D721Med (cell line): Measurements from ENCODE around the gene CNOT9.

ENCODE experiments used
- DNase-seq: peaks from one replicate; pipeline ENCODE4 v3.0.0; 2011; ENCODE audit warnings: low spot score; ENCODE audit not compliant: insufficient read length
- FAIRE-seq: peaks from 2 replicates; lab custom pipeline; 2011; peaks lifted over from hg19 to GRCh38; lab: Jason Lieb, UNC
- TF ChIP-seq, protein P1 (sequence below): IDR thresholded peaks from 2 replicates; pipeline ENCODE4 v1.5.1; 2012; ENCODE audit warnings: mild to moderate bottlenecking, control low read depth; ENCODE audit not compliant: insufficient read depth; ENCODE audit errors: missing control alignments

The CNOT9 gene

DNA sequence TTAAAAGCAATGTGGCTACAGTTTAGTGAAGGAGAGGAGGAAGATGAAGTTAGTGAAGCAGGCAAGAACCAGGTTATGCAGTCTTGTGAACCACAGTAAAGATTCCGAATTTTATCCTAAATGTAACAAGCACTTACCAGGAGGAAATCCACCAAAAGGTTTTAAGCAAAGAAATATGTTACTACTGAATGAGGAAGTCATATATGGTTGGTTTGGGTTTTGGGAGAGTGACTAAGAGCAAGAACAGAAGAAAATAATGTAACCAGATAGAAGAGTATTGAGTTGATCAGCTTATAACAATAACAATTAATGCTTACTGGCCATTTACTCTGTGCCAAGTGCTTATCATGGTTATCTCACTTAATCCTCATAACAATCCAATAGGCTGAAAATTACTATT, 2.3 kb upstream of the CNOT9 start:
- DNase-seq: no peak
- FAIRE-seq: no peak

DNA sequence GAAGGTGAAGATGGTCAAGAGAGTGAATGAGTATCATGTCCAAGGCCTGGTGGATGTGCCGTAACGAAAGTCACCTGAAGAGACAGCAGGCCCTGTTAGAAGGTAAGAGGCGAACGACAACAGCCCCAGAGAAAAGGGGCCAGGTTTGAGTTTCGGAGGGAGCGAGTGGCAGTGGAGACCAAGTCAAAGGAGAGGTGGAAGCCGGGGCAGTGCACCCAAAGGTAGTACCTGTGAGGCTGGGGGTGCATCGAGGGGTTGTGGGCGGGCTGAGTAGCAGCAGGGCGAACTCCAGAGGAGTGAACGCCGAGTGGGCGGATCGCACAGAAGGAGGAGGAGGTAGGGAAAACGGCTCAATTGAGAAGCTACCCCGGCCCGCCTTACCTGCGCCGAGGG, 846 bp upstream of the CNOT9 start:
- FAIRE-seq (no peak), DNase-seq (no peak)
- TF ChIP-seq, protein P1, sequence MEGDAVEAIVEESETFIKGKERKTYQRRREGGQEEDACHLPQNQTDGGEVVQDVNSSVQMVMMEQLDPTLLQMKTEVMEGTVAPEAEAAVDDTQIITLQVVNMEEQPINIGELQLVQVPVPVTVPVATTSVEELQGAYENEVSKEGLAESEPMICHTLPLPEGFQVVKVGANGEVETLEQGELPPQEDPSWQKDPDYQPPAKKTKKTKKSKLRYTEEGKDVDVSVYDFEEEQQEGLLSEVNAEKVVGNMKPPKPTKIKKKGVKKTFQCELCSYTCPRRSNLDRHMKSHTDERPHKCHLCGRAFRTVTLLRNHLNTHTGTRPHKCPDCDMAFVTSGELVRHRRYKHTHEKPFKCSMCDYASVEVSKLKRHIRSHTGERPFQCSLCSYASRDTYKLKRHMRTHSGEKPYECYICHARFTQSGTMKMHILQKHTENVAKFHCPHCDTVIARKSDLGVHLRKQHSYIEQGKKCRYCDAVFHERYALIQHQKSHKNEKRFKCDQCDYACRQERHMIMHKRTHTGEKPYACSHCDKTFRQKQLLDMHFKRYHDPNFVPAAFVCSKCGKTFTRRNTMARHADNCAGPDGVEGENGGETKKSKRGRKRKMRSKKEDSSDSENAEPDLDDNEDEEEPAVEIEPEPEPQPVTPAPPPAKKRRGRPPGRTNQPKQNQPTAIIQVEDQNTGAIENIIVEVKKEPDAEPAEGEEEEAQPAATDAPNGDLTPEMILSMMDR: no peak

More for the DNA sequence above, 2.3 kb upstream of the CNOT9 start:
- TF ChIP-seq, protein P1: no peak

DNA sequence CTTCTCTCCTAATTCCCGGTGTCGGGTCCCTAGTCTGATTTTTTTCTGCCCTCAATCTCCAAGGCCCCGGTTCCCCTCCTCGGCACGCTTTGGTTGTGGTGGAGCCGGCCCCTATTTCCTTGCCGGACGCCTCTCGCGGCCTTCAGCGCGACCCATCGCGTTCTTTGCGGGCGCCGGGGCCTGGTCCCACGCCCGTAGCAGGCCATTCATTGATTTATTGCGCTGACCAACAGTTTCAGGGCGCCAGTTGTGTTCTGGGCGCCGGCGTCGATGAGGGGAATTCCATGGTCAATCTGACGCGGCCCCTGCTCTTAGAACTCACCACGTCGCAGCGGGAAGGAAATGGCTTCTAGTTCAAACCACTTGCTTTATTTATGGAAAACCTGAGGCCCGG, 396 bp downstream of the CNOT9 start:
- TF ChIP-seq, protein P1: no peak
- DNase-seq: no peak
- no peak for FAIRE-seq

DNA sequence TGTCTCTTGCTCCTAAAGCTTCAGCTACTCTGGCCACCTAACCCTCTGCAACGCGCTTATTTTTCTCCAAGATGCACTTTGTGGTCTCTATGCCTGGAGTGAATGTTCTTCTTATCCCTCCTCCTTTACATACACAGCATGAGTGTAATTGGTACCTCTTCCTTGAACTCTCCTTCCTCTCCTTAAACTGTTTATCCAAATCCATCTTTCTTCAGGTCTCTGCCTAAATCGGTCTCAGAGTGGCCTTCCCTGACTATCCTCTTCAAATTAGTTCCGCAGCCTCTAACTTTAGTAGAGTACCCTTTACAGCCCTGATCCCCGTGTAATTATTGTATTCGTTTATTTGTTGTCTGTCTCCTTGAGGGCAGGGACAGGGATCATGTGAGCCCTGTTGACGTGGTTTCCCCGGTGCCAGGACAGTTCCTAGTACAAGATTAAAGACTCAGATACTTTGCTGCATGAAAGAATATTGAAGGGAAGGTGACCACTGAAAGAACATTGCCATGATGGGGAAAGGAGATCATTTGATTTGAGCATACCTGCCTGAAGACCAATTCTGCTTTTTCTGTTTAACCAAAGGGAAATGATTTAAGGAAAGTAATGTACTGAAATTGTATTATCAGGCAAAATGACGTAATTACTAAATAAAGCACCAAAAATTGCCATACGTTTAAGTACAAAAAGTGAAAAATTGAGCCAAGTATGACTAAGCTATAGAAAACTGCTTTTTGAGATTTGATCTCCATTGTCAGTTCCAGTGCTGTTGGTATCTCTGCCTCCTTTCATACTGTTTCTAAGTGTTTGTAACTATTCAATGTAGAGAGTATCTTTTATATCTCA, 1.2 kb downstream of the CNOT9 start:
- TF ChIP-seq, protein P1: no peak
- no peak for DNase-seq
- no peak for FAIRE-seq

DNA sequence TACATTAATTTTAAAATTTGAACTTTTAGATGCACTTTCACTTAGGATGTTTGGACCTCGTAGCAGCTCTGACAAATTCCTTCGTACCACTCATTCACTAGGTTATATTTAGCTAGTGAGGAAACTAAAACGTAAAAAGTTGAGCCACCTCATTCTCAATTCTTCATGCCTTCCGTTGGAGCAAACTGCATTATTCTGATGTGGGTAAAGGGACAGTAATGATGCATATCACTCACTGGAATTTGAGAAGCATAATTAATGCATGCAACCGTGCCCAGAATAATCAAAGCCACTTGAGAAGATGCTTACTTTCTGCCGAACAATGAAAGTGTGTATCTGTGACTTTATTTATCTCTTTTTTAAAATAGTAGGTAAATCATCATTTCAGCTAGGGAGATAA, 2.2 kb downstream of the CNOT9 start:
- DNase-seq: no peak
- no peak for FAIRE-seq

DNA sequence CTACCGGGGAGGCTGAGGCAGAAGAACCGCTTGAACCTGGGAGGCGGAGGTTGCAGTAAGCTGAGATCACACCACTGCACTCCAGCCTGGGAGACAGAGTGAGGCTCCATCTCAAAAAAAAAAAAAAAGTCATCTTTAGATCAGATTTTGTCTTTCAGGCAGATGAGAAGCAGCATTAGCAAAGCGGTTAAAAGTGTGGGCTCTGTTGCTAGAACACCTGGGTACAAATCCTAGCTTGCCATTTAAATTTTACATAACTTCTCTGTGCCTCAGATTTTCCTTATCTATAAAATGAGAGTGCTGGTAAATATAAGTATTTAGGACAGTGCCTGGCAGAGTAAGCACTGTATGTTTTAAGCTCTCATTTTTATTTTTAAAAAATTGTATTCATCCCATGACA, 8.2 kb downstream of the CNOT9 start:
- no peak for FAIRE-seq
- DNase-seq: no peak
- TF ChIP-seq, protein P1: no peak

More for the DNA sequence above, 2.2 kb downstream of the CNOT9 start:
- TF ChIP-seq, protein P1: no peak
